C4-2B (cell line): ENCODE measurements around the gene FTCD.

Experiments
- H3K27ac ChIP-seq: fragments of 450-650 bp; 2 replicates; pipeline ENCODE4 v1.5.1; 2017
- ZFX ChIP-seq: fragments of 450-650 bp; IDR thresholded peaks from 2 replicates; pipeline ENCODE4 v1.6.1; 2017
- TF ChIP-seq, protein P1 (sequence below): fragments of 450-650 bp; conservative IDR thresholded peaks from 2 replicates; pipeline ENCODE4 v1.5.1; 2017; ENCODE audit warnings: mild to moderate bottlenecking

FTCD gene

DNA sequence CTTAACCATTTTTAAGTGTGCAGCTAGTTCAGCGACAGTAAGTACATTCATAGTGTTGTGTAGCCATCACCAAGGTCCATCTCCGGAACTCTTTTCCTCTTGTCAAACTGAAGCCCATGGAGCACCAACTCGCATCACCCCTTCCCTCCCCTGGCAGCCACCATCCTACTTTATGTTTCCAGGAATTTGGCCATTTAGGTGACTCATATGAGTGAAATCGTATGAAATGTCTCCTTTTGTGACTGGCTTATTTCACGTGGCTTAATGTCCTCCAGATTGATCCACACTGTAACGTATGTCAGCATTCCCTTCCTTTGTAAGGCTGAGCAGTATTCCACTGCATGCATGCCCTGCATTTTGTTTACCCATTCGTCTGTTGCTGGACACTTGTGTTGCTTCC is 55.0 kb downstream of the FTCD start:
- TF ChIP-seq ZFX: no peak
- TF ChIP-seq, protein P1, sequence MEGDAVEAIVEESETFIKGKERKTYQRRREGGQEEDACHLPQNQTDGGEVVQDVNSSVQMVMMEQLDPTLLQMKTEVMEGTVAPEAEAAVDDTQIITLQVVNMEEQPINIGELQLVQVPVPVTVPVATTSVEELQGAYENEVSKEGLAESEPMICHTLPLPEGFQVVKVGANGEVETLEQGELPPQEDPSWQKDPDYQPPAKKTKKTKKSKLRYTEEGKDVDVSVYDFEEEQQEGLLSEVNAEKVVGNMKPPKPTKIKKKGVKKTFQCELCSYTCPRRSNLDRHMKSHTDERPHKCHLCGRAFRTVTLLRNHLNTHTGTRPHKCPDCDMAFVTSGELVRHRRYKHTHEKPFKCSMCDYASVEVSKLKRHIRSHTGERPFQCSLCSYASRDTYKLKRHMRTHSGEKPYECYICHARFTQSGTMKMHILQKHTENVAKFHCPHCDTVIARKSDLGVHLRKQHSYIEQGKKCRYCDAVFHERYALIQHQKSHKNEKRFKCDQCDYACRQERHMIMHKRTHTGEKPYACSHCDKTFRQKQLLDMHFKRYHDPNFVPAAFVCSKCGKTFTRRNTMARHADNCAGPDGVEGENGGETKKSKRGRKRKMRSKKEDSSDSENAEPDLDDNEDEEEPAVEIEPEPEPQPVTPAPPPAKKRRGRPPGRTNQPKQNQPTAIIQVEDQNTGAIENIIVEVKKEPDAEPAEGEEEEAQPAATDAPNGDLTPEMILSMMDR: no peak
- no peak overlapping the region for H3K27ac ChIP-seq

DNA sequence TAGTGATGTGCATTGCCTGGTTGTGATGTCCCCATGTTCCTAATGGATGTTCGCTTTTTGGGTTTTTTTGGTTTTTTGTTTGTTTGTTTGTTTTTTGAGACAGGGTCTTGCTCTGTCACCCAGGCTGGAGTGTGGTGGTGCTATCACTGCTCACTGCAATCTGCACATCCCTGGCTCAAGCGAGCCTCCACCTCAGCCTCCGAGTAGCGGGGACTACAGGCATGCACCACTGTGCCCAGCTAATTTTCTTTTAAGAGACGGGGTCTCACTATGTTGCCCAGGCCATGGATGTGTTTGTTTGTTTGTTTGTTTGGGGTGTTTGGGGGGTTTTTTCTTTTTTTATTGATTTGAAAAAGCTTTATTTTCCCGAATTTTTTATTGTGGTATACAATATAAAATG is 55.4 kb downstream of the FTCD start:
- no peak for TF ChIP-seq ZFX
- TF ChIP-seq, protein P1: no peak
- no peak overlapping the region for H3K27ac ChIP-seq

DNA sequence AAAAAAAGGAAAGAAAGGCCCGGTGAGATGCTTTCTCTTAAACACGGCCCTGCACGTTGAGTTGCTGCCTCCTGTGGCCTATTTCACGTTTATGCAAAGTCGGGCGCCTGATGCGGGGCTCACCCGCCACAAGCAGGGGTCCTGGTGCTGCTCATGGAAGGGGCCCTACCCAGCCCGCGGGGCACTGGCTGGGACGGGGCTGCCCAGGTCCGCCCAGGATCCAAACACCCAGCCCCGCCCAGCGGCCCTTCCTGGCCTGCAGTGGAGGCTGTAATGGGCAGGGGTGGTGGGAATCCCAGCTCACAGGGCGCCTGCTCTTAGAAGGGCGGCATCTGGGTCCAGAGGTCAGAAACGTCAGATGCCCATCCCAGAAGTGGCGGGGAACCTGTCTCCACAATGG is 55.9 kb downstream of the FTCD start:
- H3K27ac ChIP-seq: no peak overlapping the region
- TF ChIP-seq, protein P1: no peak
- no peak for TF ChIP-seq ZFX

DNA sequence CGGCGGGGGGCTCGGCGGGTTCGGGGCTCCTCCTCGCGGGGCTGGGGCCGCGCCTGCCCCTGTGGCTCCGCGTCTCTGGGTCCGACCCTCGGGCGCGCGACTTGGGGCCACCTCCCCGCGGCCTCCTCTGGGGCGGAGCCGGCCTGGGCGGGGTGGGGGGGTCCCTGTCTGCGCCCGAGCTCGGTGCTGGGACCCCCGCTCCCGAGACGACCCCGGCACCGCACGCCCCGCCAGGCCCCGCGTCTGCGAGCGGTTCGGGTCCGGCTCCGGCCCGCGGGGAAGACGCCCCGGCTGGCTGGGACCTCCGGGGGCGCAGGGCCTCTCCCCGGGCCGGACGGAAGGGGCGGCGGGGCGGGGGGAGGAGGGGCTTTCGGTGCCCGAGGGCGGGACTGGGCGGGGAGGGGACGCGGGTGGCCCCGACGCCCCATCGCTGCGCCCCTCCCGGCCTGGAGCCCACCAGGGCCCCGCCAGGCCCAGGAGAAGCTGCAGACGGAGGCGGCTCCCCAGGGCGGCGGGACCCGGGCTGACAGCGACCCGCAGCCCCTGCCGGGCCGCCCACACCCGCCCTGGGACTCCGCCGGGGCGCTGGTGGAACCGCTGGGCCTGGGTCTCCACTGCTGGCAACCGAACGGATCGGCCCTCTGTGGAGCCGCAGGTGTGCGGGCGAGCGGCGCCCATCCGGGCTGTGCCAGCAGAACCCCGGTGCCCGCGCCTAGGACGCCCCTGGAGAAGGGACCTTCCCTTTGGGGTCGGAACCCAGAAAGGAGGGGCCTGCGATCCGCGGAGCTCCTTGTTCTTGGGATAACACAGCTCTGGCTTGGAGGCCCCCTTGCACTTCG is 56.9 kb downstream of the FTCD start:
- H3K27ac ChIP-seq: peak overlapping the region; percentile 54

DNA sequence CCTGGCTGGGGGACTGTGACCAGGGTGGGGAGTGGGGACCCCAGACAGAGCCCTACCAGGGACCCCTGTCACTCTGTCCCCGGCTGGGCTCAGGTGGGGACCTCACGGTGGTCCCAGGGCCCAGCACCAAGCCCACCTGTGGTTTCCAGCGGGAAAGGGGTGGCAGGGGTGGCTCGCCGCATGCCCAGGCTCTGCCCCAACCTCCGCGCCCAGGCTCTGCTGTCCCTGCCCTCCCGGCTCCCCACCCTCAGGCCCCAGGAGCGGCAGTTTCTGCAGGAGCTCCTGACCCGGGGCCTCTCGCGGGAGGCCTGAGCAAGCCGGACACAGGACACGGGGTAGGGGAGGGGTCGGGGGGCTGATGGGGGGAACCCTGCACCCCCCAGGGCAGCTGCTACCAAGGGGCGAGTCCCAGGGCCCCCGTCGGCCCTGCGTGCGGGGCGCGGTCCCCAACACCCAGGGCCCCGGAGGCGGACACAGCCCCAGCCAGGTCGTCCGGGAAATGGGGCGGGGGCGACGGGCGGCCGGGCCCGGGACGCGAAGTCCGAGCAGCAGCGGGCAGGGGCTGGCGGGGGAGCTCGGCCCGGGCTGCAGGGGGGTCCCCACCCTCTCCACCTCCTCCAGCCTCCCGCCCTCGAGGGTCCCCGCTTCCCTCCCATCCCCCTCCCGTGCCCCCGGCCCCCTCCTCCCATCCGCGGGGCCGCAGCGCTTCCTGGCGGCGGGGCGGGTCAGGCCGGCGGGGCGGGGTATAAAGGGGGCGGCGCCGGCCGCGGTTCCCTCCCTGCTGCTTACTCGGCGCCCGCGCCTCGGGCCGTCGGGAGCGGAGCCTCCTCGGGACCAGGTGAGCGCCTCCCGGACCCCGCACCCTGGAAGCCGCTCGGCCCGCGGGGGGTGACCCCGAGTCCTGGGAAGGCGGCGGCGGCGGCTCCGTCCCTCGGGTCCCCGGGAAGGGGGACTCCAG is 57.8 kb downstream of the FTCD start, which contains the start of gene COL6A2:
Gene COL6A2 (plus strand): TSS at position 777 of the 958 bp plus-strand sequence.
- peak within 1 kb of the TSS; percentile 54 for H3K27ac ChIP-seq
- TF ChIP-seq, protein P1: peak; percentile 28
- TF ChIP-seq ZFX: no peak

More for the DNA sequence above, 56.9 kb downstream of the FTCD start:
- no peak for TF ChIP-seq ZFX
- TF ChIP-seq, protein P1: no peak

DNA sequence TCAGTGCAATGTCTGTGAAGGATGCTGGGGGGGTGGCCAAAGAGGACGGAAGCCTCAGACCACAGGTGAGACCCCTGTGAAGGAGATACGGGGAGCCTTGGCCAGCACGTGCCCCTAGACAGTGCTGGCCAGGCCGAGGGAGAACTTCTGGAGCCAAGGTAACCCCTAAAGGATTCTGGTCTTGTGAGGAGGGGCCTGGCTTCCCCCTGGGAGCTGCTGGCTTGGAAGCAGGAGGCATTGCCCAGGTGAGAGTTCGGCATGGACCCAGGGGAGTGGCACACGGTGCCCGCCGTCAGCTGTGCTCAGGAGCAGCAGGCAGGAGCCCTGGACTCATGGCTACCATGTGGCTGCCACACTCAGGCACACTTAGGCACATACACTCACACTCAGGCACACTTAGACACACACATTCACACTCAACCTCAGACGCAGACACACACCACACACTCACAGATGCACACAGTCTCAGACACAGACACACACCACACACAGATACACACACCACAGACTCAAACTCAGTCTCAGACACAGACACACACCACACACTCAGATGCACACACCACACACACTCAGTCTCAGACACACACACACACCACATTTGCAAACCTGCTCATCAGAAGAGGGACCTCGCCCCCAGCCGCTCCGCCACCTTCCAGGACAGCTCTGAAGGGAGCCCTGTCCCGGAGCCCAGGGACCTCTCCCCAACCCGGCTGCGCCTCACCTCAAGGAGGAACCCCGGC is 58.6 kb downstream of the FTCD start:
- no peak for TF ChIP-seq ZFX
- TF ChIP-seq, protein P1: no peak
- H3K27ac ChIP-seq: no peak overlapping the region
